SJSA1 (cell line): Measurements from ENCODE around the gene UBE2H. TPM values are rescaled to one million over a fixed set of nuclear protein-coding genes. Genes with fewer than 3 reads are reported as not detected.
A peak's percentile ranks its signal among the peaks of the same experiment; 100 is the strongest.

Source experiments
- DNase-seq, 2 experiments: peaks; one replicate each; pipeline ENCODE4 v3.0.0-alpha.2; 2015 to 2020; ENCODE audit warnings: low spot score in 2 of 2, low read depth in 1 of 2
- H3K27ac ChIP-seq: fragments of 250-450 bp; sonication (Bioruptor Pico); 2 replicates; pipeline ENCODE4 v1.5.1; 2020; ENCODE audit warnings: mild to moderate bottlenecking, moderate library complexity
- H3K27me3 ChIP-seq: fragments of 250-450 bp; sonication (Bioruptor Pico); replicated peaks from 2 replicates; pipeline ENCODE4 v1.5.1; 2020; ENCODE audit warnings: mild to moderate bottlenecking, moderate library complexity
- H3K36me3 ChIP-seq: fragments of 250-450 bp; sonication (Bioruptor Pico); 2 replicates; pipeline ENCODE4 v1.5.1; 2020; ENCODE audit warnings: mild to moderate bottlenecking
- H3K4me1 ChIP-seq: fragments of 250-450 bp; sonication (Bioruptor Pico); replicated peaks from 2 replicates; pipeline ENCODE4 v1.6.1; 2021; ENCODE audit warnings: mild to moderate bottlenecking
- H3K4me3 ChIP-seq: fragments of 250-450 bp; sonication (Bioruptor Pico); 2 replicates; pipeline ENCODE4 v1.5.1; 2020; ENCODE audit warnings: mild to moderate bottlenecking
- H3K9me3 ChIP-seq: fragments of 250-450 bp; sonication (Bioruptor Pico); replicated peaks from 2 replicates; pipeline ENCODE4 v1.5.1; 2020; ENCODE audit warnings: mild to moderate bottlenecking
- total RNA-seq: library from RNA; depleted of rRNA; stranded (reverse); fragments of >200 nt; shearing (Covaris generic); gene quantifications from 2 replicates; pipeline ENCODE4 v1.2.3, GENCODE V29; 2014

The UBE2H gene
- total RNA-seq, 1 experiment from 2014 or later, result 42.8 TPM

GRCh38 chr7:129959471-129960203 lies 6.9 kb upstream of the UBE2H start:
- H3K9me3 ChIP-seq, result no peaks in the 10 kb centered on the region
- H3K27me3 ChIP-seq, result no peaks in the 10 kb centered on the region
- no peaks in the 10 kb centered on the region for H3K36me3 ChIP-seq
- H3K27ac ChIP-seq, result peak overlapping the region; percentile 75; the same call in 1 of the 2 replicates
- H3K4me3 ChIP-seq, result no peak overlapping the region
- H3K4me1 ChIP-seq, result peaks cover 19% of the 10 kb centered on the region
- no peak for DNase-seq

- no peak overlapping the region for H3K4me3 ChIP-seq
- no peaks in the 10 kb centered on the region for H3K36me3 ChIP-seq
- peak; percentile 67 to 78 for DNase-seq
- no peaks in the 10 kb centered on the region for H3K9me3 ChIP-seq
- H3K27me3 ChIP-seq, result no peaks in the 10 kb centered on the region
- H3K27ac ChIP-seq, result peak overlapping the region; percentile 75
- peaks cover 19% of the 10 kb centered on the region for H3K4me1 ChIP-seq
These were observed 6.1 kb upstream of the UBE2H start for GRCh38 chr7:129958643-129959470.

GRCh38 chr7:129955993-129956543 lies 3.3 kb upstream of the UBE2H start:
- no peak overlapping the region for H3K4me3 ChIP-seq
- H3K9me3 ChIP-seq, result no peaks in the 10 kb centered on the region
- H3K4me1 ChIP-seq, result peaks cover 23% of the 10 kb centered on the region
- DNase-seq, result no peak
- H3K27me3 ChIP-seq, result no peaks in the 10 kb centered on the region
- no peak overlapping the region for H3K27ac ChIP-seq
- peaks cover 7% of the 10 kb centered on the region for H3K36me3 ChIP-seq

- DNase-seq, result peak in 1 of 2 experiments; percentile 47
- peaks cover 7% of the 10 kb centered on the region for H3K36me3 ChIP-seq
- peaks cover 43% of the 10 kb centered on the region for H3K4me1 ChIP-seq
- peak overlapping the region; percentile 77 for H3K27ac ChIP-seq
- no peaks in the 10 kb centered on the region for H3K27me3 ChIP-seq
- H3K9me3 ChIP-seq, result no peaks in the 10 kb centered on the region
- H3K4me3 ChIP-seq, result peak overlapping the region; percentile 89
These were observed 591 bp downstream of the UBE2H start for GRCh38 chr7:129952086-129952652.

- DNase-seq, result peak in 1 of 2 experiments; percentile 40
- no peaks in the 10 kb centered on the region for H3K27me3 ChIP-seq
These were observed 1.3 kb downstream of the UBE2H start for GRCh38 chr7:129951226-129952085.

GRCh38 chr7:129950933-129951225 lies 1.9 kb downstream of the UBE2H start:
- H3K36me3 ChIP-seq, result peaks cover 7% of the 10 kb centered on the region
- H3K9me3 ChIP-seq, result no peaks in the 10 kb centered on the region
- peaks cover 50% of the 10 kb centered on the region for H3K4me1 ChIP-seq
- H3K27ac ChIP-seq, result peak overlapping the region; percentile 57
- H3K4me3 ChIP-seq, result peak overlapping the region; percentile 89
- DNase-seq, result no peak
- H3K27me3 ChIP-seq, result no peaks in the 10 kb centered on the region

More at GRCh38 chr7:129951226-129952085, 1.3 kb downstream of the UBE2H start:
- Histone ChIP-seq H3K4me1 (peaks cover 50% of the 10 kb centered on the region), H3K9me3 (no peaks in the 10 kb centered on the region), H3K4me3 (peak overlapping the region; percentile 89), H3K36me3 (peaks cover 7% of the 10 kb centered on the region), H3K27ac (peak overlapping the region; percentile 77)

GRCh38 chr7:129950191-129950932 lies 2.4 kb downstream of the UBE2H start:
- H3K27me3 ChIP-seq, result no peaks in the 10 kb centered on the region
- peaks cover 50% of the 10 kb centered on the region for H3K4me1 ChIP-seq
- DNase-seq, result peak in 1 of 2 experiments; percentile 31
- no peaks in the 10 kb centered on the region for H3K9me3 ChIP-seq
- peak overlapping the region; percentile 57 for H3K27ac ChIP-seq
- H3K36me3 ChIP-seq, result peaks cover 7% of the 10 kb centered on the region
- peak overlapping the region; percentile 89 for H3K4me3 ChIP-seq

GRCh38 chr7:129949292-129950133 lies 3.2 kb downstream of the UBE2H start:
- H3K9me3 ChIP-seq, result no peaks in the 10 kb centered on the region
- peaks cover 7% of the 10 kb centered on the region for H3K36me3 ChIP-seq
- peak overlapping the region; percentile 57 for H3K27ac ChIP-seq
- H3K4me1 ChIP-seq, result peaks cover 50% of the 10 kb centered on the region
- H3K27me3 ChIP-seq, result no peaks in the 10 kb centered on the region
- DNase-seq, result peak; percentile 51 to 74
- peak overlapping the region; percentile 89 for H3K4me3 ChIP-seq

- Histone ChIP-seq H3K36me3 (peaks cover 7% of the 10 kb centered on the region), H3K4me1 (peaks cover 50% of the 10 kb centered on the region), H3K27me3 (no peaks in the 10 kb centered on the region), H3K27ac (peak overlapping the region; percentile 57), H3K9me3 (no peaks in the 10 kb centered on the region), H3K4me3 (peak overlapping the region; percentile 89)
- DNase-seq, result peak; percentile 88 to 90
These were observed 3.9 kb downstream of the UBE2H start for GRCh38 chr7:129948877-129949291.

- Histone ChIP-seq H3K4me3 (no peak overlapping the region), H3K27me3 (no peaks in the 10 kb centered on the region), H3K27ac (peak overlapping the region; percentile 57), H3K4me1 (peaks cover 50% of the 10 kb centered on the region), H3K36me3 (peaks cover 9% of the 10 kb centered on the region), H3K9me3 (no peaks in the 10 kb centered on the region)
- DNase-seq, result peak in 1 of 2 experiments; percentile 23
These were observed 4.4 kb downstream of the UBE2H start for GRCh38 chr7:129948338-129948737.

- Histone ChIP-seq H3K36me3 (peaks cover 14% of the 10 kb centered on the region), H3K4me3 (no peak overlapping the region), H3K9me3 (no peaks in the 10 kb centered on the region), H3K27me3 (no peaks in the 10 kb centered on the region), H3K27ac (peak overlapping the region; percentile 57), H3K4me1 (peaks cover 46% of the 10 kb centered on the region)
- peak; percentile 82 to 88 for DNase-seq
These were observed 5.1 kb downstream of the UBE2H start for GRCh38 chr7:129947701-129948100.

- Histone ChIP-seq H3K36me3 (peaks cover 7% of the 10 kb centered on the region), H3K4me1 (peaks cover 46% of the 10 kb centered on the region), H3K27ac (peak overlapping the region; percentile 35; the same call in 1 of the 2 replicates), H3K9me3 (no peaks in the 10 kb centered on the region), H3K27me3 (no peaks in the 10 kb centered on the region), H3K4me3 (no peak overlapping the region)
- DNase-seq, result no peak
These were observed 5.7 kb downstream of the UBE2H start for GRCh38 chr7:129947049-129947448.
